HEK293T (cell line): ENCODE data around the gene ARID3A.

Source experiments
- ARNT ChIP-seq: fragments of 450-650 bp; IDR thresholded peaks from 2 replicates; pipeline ENCODE4 v1.6.1; 2017; ENCODE audit warnings: mild to moderate bottlenecking
- ELF4 ChIP-seq: fragments of 450-650 bp; IDR thresholded peaks from 2 replicates; pipeline ENCODE4 v1.6.1; 2017; ENCODE audit warnings: antibody characterized with exemption
- FOXA1 ChIP-seq: fragments of 450-650 bp; IDR thresholded peaks from 2 replicates; pipeline ENCODE4 v1.6.1; 2016; ENCODE audit warnings: mild to moderate bottlenecking
- FOXM1 ChIP-seq: fragments of 450-650 bp; IDR thresholded peaks from 2 replicates; pipeline ENCODE4 v1.6.1; 2017; ENCODE audit warnings: mild to moderate bottlenecking, borderline replicate concordance
- HDGF ChIP-seq: fragments of 450-650 bp; IDR thresholded peaks from 2 replicates; pipeline ENCODE4 v1.6.1; 2017; ENCODE audit warnings: antibody characterized with exemption, borderline replicate concordance
- LEF1 ChIP-seq: fragments of 450-650 bp; IDR thresholded peaks from 2 replicates; pipeline ENCODE4 v1.6.1; 2017; ENCODE audit warnings: mild to moderate bottlenecking, borderline replicate concordance
- SP1 ChIP-seq: fragments of 450-650 bp; IDR thresholded peaks from 2 replicates; pipeline ENCODE4 v1.6.1; 2017
- TARDBP ChIP-seq: fragments of 450-650 bp; IDR thresholded peaks from 2 replicates; pipeline ENCODE4 v1.6.1; 2016

- TF ChIP-seq FOXM1 = no peak
- no peak for TF ChIP-seq FOXA1
- no peak for TF ChIP-seq HDGF
- TF ChIP-seq TARDBP = no peak
- no peak for TF ChIP-seq SP1
- no peak for TF ChIP-seq LEF1
- TF ChIP-seq ARNT = no peak
- TF ChIP-seq ELF4 = no peak
These were observed 2.1 kb downstream of the ARID3A start for GRCh38 chr19:927780-928401.
